ENCODE measurements around the gene P2RY13.
A peak's percentile ranks its signal among the peaks of the same experiment; 100 is the strongest.

The P2RY13 gene

DNA sequence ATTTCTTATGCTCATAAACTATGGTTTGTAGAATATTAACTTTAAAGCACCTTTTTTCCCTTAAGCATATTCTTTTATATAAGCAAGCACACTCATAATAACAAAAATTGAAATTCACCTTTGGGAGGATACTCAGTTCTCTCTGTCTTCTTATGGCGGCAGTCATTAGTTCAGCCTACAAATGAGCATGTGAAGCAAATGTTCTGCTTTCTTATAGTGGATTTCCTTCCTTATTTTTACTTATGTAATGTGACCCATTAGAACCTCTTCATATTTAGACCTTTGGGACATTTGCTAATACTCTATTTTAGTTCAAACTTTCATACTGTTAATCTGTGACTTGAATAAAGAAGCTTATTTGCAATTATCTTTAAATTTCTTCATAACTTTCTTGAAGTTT lies at the start of gene P2RY13:
P2RY13 (minus strand) TSS at position 187 of the 400 bp plus-strand sequence; CDS start at position 166, 21 bp downstream.
- DNase-seq: no peak

DNA sequence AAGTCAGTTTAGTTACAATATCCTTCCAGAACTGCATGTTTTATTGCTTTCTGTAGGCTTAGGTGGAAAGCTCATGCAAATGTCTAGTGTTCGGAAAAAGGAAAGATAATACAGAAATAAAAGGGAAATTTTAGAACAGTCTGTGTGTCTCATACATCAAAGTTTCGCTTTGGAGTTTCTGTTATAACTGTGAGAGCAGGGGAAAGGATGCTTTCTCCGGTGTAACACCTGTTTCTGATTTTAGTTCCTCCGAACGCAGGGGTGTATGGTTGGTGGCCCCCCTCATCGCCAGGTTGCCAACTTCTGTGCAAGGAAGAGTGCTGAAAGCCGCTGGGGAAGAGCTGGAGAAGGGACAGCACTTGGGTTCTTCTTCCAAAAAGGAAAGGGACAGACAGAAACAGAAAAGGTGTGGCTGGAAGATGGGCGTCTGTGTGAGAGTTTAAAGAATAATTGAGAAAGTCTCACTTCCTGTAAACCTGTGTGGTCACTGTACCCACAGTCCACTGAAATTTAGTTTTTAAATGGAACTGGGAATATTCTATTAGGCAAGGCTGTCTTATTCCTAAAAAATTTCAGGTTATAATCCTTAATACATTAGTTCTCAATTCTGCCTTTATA lies 48.5 kb upstream of the P2RY13 start:
- DNase-seq: no peak

DNA sequence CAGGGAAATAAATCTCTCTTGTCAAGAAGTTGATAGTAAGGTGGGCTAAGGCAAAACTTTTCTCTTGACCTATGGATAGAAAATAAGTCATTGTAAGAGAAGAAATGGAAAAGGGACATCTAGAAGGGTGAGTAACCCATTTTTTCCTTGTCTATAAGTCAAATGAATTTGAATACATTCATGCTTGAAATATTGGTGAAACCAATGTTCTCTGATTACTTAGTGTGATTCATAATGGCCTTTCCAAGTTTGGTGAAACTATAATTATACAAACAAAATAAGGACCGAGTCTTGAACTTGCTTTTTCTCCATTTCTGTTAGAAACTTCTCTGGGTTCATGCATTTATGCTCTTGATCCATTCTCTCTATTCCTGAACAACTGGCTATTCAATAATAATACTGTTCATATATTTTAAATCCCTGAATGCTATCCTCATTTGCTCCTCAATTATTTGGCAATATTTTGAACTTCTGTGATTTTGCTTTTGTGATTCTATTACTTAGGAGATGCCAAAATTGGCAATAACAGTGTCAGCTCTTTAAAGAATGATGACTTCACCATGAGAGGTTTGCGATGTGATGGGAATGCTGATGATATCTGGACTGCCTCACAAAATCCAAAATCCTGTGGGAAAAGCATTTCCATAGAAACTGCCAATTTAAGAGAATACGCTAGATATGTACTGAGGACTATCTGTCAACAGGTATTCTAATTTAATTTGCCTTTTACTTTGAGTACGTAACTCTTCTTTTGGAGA lies 42.9 kb upstream of the P2RY13 start:
- no peak for DNase-seq

DNA sequence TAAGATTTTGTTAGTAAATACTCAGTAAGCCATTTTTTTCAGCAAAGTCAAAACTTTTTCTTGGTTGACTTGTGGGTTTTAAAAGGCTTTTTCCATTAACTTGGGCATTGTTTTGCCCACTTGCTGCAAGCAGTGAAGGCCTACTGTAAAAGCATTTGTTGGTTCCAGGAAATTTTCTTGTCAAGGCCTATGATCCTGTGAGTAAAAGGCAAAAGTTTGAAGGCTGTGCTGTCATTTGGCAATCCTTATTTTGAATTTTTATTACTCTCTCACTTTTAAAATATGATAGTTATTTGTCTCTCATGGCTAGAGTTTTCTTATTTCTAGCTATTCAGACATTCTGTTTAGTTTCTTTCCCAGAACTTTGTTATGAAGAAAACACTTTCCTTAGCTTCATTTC lies 42.2 kb upstream of the P2RY13 start:
- DNase-seq: no peak

DNA sequence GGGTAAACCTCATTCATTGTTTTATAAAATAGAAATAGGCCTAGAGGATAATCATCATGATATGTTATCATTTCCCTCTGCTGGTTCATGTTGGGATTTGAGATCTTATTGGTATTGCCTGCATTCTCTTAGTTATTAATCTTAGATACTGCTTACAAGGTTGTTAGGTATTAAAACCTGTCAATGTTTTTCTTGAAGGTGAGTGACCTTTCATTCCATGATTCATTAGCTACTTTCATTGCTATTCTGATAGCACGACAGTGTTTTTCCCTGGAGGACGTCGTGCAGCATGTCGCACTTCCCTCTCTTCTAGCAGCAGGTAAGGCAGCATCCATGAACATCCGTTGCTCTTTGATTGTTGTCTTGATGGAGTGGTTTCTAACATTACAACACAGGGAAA lies 38.1 kb upstream of the P2RY13 start:
- no peak for DNase-seq

DNA sequence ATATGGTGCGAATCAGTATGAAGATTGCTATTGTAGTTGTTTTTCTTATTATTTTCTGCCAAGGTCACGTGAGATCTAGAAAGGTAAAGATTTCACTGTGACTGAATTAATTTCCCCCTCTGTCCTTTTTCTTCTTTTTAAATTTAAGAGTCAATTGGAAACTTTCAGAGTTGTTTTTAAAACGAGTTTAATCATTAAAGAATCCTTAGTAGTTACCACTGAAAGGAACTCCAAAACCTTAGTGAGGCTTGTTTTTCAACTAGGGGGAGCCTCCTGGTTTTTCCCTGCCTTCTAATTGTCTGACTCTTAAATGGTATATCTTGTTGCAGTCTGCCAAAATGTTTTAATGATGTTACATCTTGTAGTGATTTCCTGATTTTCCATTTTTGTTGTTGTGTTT lies 37.6 kb upstream of the P2RY13 start:
- DNase-seq: no peak

DNA sequence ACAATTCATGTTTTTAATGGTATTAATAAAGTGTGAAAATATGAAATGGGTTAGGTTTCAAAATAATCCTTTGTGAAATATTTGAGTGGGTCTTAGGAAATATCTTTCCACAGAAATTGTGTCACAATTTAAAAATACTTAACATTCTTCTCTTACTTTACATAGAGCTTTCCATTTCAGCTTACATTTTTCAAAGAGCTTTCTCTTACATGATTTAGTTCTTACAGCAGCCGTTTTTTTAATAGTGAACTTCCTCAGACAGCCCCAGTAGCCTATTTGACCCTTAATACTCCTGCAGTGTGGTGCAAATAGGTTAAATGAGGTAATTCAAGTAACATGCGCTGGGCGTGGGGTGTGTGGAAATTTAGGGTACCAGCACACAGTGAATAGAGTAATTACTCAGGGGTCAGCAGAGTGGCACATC lies 33.4 kb upstream of the P2RY13 start:
- no peak for DNase-seq

DNA sequence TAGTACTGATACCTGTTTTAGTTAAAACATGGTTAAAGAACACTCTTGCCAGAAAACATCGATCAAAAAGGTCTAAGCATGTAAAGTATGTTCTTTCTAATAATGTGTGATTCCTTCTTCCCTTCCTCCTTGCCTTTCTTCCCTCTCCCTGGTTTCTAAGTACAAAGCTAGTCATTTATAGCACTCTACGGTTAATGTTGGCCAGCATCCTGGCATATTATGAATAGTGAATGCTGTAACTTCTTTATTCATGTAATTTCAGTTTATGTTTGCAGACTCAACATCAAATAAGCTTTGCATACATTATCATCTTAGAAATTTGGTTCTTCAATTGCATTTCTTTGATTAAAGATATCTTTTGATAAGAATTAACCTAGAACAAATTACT lies 28.1 kb upstream of the P2RY13 start:
- DNase-seq: no peak

DNA sequence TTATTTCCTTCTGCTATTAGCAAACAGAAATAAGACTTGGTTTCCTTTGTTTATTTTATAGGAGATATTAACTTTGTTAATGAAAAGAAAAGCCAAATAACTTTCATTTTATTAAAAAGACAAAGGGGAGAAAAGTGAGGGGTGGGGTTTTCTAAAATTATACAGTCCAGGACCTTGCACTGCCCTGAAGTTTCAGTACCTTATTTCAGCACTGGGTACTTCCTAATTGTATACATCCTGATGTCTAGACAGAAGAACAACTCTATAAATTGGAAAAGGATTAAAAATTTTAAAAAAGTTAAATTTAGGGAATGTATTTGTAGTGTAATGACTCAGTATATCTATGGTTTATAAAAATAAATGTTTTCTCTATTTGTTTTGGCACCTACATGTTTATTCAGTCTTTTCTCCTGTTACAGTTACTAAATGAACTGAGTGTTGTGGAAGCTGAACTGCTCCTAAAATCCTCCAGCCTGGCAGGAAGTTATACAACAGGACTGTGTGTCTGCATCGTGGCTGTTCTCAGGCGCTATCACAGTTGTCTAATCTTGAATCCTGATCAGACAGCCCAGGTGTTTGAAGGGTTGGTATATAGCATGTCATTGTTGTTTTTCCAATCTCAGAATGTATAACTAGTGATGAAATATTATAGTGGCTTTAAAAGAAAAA lies 27.6 kb upstream of the P2RY13 start:
- no peak for DNase-seq

DNA sequence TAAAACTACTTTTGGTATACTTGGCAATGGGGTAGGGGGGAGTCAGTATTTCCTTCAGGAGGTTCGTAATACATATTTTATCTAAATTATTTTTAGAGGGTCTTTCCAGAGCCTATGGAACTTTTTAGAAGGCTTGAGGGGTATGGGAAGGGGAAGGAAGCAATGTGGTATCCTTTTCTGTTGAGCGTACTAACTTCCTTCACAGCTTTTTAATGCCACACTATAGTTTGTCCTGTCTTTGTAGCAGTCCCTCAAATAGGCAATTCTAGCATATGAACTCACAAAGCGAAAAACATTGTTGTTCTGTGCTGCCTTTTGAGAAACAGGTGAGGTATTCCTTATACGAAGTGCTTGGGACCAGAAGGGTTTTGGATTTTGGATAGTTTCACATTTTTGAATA lies 22.3 kb upstream of the P2RY13 start:
- DNase-seq: no peak

DNA sequence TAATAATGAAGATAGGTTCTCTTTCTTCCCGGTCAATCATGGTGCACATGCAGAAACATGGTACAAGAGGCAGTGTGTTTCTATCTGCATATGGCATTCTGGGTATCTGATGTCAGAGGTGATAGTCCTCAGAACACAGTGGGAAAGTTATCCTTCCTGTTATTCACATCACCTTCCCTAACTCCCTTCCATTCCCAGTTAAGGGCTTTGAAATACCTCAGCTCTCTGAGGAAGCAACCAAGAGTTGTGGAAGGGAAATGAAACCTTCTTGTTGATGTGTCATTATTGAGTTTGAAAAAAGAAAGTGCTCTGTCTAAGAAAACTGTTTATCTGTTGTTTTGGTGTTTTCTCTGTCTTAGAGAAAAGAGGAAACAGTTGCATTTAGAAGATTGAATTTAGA lies 21.9 kb upstream of the P2RY13 start:
- no peak for DNase-seq

DNA sequence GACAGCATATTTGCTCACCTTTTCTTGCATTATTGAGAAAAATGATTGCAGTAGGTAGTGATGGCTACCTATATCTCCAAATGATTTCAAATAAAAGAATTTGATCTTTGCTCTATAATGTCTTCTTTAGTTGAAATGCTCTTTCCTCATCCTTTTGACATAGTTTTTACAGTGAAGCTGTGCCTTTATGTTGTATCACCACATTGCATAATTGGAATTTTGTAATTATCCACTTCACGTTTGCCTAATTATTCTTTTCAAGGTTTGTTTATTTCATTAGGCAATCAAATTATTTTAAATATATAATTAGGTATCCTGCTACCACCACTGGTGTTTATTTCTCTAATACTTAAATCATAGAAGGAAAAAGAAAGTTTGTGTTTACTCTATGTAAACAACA lies 21.3 kb upstream of the P2RY13 start:
- DNase-seq: no peak

DNA sequence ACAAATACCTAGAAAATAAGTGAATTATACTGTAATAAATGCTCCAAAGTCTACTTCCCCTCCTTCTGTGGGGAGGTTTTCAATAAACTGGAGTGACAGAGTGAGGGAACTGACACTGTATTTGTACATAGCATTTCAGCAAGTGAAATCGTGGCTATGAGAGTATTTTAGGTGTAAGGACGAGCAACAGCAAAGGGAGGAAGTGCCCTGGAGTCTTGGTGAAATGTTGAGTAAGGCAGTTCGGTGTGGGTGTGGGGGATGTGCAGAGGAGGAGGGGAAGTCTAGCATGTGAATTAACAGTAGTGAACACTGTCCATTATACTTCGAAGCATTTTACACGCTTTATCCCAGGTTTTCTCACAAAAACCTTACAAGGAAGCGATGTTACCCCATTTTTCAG lies 18.1 kb upstream of the P2RY13 start:
- DNase-seq: peak; percentile 96

DNA sequence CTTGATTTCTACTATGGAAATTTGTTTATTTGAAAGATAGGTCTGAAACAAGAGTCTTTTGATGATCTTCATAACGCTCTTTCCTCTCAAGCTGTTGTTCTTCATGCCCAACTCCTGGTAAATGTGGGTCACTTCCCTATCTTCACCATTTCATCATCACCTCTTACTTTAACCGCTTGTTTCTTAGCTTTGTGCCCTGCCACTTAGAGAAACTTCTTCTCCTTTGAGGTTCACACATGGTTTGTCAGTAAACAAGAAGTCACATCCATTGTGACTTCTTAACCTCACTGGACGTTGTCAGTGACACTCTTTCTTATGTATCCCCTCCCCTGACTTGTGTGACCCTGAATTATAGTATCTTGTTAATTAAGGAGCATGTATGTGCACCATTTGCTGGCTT lies 16.9 kb upstream of the P2RY13 start:
- DNase-seq: peak; percentile 87

DNA sequence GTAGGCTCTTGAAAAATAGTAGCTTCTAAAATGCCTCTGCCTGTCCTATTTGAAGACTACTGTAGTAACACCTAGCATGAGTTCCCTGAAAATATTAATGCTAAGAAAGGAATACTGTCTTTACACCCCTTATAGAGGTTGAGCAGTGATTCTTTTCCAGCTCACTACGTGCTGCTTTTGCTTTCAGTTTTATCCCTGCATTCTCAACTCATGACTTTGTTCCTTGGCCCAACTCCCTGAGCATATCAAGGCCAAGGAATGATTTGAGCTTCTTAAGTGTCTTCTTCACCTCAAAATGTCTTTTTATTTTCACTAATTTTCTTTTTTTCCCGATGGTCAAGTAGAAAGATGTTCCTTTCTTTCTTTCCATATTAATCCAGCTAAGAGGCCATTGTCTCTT lies 16.5 kb upstream of the P2RY13 start:
- DNase-seq: no peak

DNA sequence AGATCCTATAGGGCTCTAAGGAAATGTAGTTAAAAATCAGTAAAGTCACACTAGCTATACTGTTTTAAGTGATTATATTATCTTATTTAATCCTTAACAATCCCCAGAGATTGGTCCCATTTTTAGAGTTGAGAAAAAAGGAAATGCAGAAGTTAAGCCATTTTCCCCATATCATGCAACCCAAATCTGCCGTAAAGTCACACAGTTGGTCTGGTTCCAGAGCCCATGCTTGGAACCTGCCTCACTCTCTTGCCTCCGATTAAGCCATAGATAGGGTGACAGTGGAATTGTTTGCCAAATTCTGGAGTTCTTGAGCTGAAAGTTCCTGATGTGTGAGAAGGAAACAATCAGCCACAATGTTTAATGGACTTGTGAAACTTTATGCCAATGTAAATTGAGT lies 2.3 kb upstream of the P2RY13 start:
- no peak for DNase-seq

DNA sequence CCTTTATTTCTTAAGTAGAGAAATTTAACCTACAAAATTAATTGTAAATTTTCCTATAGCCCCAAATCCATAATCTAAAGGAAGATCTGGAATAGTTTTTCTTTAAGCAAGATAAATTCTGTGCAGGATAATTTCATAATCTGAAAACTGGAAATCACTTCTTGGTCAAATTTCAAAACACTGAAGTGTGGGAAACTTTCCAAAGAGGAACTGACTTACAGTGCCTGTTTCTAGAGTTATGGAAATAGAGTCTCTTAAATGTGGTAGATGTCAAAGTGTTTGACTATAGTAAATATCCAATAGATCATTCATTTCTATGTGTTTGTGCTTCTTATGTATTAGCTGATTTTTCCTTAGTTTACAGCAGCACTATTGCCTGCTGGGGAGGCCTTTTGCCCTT lies 1.6 kb upstream of the P2RY13 start:
- DNase-seq: no peak

DNA sequence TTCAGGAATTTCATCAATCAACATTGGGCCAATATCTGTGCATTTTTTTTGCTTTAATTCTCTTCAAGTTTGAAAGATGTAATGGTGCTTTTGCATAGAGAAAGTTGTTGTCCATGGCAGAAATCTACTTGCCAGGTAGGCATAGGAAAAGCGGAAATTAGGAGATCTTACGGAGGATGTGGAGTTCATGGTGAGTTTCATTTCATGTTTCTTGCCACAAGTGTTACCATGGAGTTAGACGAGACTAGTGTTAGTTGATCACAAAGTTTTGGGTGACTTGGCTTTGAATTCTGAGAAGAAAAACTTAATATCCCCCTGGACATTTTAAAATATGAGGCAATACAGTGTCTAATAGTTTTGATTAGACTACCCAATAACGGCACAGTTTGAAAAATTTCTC lies 1.0 kb upstream of the P2RY13 start:
- no peak for DNase-seq

DNA sequence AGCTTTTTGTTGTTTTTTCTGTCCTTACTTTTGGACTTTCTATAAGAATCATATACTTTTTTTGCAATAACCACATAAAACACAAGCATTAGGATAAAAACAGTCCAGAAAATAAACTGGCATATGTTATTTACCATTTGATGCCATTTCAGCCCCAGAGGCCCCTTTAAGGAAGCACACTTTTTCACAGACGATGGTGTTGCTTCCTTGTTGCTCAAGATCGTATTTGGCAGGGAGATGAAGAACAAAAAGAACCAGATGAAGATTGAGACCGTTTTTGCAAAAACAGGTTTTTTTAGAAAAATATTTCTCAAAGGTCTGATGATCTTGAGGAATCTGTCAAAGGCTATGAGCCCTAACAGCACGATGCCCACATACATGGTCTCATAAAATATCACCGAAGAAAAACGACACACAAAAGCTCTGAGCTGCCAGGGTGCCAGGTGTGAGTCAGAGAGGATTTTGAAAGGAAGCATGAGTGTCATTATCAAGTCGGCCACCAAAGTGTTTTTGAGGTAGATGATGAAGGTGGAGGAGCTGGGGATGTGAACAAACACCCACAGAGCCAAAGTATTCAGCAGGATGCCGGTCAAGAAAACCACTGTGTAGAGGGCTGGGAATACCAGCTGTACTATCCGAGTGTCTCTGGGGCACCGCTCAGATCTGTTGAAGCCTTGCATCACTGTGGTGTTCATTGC lies 902 bp downstream of the P2RY13 start:
- DNase-seq: no peak

DNA sequence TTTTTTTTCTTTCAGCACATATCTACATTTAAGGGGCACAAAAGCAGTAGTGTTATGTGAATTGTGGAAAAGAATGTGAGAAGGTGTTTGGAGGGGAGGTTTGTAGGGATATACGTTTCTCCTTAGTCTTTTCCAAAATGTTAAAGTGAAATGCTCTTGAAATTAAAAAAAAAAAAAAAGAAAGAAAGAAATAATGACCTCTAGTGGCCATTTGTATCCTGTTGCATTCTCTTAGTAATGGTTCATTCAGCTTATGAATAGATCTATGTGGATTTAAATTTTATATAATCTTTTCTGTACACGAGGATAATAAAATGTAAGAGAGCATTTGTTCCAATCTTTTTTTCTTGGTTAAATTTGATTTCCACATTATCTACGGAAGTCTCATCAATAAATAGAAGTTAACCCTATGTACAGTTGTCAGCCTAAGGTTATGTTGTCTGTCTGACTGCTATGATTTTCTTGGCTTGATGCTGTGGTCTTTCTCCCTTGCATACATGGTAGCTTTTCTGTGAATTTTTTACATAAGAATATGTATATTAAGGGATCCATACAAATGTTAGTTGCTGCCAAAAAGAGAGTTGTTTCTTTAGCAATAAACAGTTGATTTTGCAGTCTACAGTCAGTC lies 1.7 kb downstream of the P2RY13 start:
- DNase-seq: no peak

DNA sequence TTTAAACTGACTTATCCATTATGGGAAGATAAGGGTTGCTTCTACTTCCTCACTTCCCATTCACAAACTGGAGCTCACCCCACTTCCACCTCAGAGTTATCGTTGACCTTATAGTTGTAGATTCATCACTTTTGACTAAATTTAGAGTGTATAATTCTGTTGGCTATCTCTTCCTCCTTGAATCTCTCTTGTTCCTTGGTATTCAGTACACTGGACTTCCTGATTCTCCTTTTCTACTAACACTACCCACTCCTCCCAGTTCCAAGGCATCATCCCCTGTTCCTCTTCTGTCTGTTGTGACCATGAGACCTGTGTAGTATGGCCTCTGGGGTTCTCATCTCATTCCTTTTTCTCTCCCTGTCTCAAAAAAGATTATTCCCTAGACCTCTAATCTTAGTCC lies 6.8 kb downstream of the P2RY13 start:
- no peak for DNase-seq

DNA sequence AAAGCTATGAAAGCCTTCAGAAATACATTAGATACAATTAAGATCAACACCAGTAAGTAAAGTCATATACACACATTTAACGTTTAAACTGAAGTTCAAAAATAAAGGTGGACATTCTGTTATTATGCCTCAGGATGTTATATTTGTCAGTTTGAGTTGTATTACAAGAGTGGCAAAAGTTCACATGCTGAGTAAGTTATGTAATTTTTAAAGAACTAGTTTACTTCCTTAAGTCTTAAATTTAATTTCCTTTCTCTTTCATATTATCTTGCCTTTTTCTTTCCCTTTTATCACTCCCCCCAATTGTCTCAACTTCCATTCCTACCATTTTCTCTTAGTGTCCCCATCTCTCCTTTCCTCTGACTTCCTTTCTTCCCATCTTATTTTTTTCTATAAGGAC lies 7.8 kb downstream of the P2RY13 start:
- DNase-seq: no peak

DNA sequence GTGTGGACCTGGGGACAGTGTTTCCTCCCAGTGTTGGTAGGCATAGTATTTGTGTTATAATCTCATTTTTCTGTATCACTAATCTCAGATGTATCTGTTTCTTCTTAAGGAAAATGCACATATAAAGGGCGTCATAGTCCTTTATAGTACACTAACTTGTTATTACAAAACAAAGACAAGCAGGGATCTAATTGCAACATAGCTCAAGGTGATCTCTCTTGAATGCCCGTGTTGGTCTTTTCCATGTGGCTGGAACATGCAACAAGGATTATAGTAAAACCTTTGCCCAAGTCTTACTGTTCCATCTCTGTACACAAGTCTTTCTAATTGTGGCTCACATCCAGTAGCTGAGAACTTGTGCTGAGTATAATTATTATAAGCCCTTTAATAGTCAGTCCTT lies 9.2 kb downstream of the P2RY13 start:
- no peak for DNase-seq
